ENCODE data around the gene POLD3.

Gene POLD3, protein sequence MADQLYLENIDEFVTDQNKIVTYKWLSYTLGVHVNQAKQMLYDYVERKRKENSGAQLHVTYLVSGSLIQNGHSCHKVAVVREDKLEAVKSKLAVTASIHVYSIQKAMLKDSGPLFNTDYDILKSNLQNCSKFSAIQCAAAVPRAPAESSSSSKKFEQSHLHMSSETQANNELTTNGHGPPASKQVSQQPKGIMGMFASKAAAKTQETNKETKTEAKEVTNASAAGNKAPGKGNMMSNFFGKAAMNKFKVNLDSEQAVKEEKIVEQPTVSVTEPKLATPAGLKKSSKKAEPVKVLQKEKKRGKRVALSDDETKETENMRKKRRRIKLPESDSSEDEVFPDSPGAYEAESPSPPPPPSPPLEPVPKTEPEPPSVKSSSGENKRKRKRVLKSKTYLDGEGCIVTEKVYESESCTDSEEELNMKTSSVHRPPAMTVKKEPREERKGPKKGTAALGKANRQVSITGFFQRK

DNA sequence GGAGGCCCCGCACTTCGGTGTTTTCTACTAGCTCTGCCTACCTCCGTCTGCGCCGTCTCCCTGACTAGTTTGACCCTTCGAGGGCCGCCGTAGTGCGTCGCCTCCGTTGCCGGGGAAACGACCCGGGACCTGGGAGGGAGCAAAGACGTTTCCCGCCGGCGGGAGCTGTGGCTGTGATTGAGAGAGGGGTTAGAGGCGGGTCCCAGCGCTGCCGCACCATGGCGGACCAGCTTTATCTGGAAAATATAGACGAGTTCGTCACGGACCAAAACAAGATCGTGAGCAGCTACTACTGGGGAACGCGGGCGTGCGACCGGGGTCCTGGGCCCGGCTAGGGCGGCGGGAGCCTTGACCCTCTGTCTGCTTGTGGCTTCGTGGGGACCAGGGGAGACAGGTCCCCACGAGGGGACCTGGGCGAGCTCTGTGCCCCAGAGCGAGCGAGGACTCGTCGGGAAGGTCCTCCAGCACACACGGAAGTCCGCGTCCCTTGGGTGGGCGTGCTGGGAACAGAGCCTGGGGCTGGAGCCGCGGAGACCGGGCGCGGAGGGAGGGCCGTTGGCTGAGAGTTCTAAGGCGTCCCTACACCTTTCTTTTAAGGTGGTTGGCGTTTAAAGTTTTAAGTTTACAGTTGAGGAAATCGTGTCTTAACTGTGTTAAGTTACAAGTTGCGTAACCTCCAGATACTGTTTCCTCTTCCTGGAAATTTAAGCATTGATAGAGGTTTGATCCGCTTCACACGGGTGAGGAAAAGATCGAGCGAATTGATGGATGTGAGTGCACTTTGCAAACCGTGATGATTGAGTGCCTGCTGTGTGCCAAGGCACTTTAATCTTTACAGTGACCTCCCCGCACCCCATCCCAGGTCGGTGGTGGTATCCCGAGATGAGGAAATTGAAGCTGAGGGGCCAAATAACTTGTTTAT is at the start of gene POLD3:
TSS of gene POLD3 (plus strand) at position 142 of the 922 bp plus-strand sequence. CDS start at position 219, 77 bp downstream.
- Mint-ChIP-seq H3K27me3 (no peaks in the 10 kb centered on the region), H3K27ac (peak within 1 kb of the TSS; percentile 96), H3K9me3 (no peaks in the 10 kb centered on the region), H3K4me3 (peak within 1 kb of the TSS; percentile 95), H3K36me3 (ENCODE audit: low read depth) (peaks cover 31% of the 10 kb centered on the region), H3K4me1 (peaks cover 27% of the 10 kb centered on the region)
- ATAC-seq (peak; percentile 99), DNase-seq (peak; percentile 97)

DNA sequence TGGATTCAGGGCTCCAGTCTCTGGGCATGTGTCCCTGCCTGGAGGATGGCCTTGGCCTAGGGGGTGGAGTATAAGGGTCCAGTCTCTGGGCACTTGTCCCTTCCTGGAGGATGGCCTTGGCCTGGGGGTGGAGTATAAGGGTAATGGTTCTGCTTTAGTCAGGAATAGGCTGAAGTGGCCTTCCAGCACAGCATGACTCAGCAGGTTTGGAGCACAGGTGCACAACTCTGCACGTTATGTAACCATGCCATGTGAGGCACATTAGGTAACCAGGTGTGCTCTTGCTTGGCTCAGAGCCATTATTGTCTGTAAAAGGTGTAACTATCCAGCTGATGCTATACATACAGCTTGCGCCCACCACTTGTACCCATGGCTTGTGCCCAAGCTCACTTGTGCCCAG is 48.4 kb upstream of the POLD3 start:
- Mint-ChIP-seq H3K36me3 (ENCODE audit: low read depth) (no peaks in the 10 kb centered on the region), H3K27me3 (no peaks in the 10 kb centered on the region), H3K27ac (no peak overlapping the region), H3K4me1 (no peaks in the 10 kb centered on the region), H3K9me3 (no peaks in the 10 kb centered on the region), H3K4me3 (no peak overlapping the region)
- no peak for DNase-seq
- no peak for ATAC-seq

DNA sequence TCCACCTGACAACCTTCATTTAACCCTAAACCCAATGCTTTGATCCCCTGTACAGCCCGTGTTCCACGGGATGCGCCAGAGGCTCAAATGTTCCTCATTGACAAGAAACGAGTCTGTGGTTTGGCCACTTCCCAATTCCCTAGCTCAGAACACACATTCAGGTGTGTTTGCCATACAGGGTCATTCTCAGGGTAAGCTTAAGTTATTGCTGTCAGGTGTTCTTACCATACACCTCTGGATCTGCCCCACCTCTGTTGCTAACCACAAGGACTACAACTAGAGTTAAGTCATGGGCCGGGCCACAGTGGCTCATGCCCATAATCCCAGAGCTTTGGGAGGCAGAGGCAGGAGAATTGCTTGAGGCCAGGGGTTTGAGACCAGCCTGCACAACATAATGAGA is 45.6 kb upstream of the POLD3 start:
- ATAC-seq (no peak), DNase-seq (no peak)
- Mint-ChIP-seq H3K9me3 (no peaks in the 10 kb centered on the region), H3K4me1 (no peaks in the 10 kb centered on the region), H3K4me3 (no peak overlapping the region), H3K27ac (no peak overlapping the region), H3K36me3 (ENCODE audit: low read depth) (no peaks in the 10 kb centered on the region), H3K27me3 (no peaks in the 10 kb centered on the region)

DNA sequence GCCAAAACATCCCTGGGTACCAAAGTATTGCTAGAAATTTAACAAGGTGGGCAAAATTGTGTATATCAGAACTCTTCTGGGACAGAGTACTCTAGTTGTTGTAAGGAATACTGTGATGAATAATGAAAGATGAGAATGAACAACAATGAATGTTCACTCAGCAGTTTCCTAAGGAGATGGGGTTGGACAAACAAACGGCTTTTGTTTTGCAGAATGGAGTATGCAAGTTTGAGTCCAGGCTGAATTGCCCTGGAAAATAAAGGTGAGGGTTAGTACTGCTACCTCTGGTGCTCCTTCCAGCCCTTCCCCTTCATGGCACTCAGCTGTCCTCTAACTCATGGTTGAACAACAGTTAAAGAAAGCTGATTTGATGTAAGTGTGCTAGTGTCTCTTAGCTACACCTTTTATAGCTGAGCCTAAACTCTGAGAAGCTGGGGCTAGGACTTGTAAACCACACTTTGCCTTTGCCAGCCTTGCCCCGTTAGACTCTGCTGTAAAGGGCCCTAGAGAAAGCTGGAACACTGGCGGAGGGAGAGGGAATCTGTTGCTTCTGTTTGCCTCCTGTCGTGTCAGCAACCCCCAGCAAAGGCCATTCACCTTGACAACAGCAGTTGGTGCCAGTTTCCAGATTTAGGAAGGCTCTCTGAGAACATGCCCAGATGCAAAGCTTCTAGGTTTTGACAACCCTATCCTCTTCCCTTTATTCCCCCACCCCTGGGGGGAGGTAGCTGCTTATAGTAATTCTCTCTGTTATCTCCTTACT is 41.2 kb upstream of the POLD3 start:
- H3K36me3 Mint-ChIP-seq (ENCODE audit: low read depth) = no peaks in the 10 kb centered on the region
- DNase-seq (no peak), ATAC-seq (no peak)
- H3K4me3 Mint-ChIP-seq = no peak overlapping the region
- peaks cover 4% of the 10 kb centered on the region for H3K27me3 Mint-ChIP-seq
- H3K27ac Mint-ChIP-seq = no peak overlapping the region
- no peaks in the 10 kb centered on the region for H3K9me3 Mint-ChIP-seq
- no peaks in the 10 kb centered on the region for H3K4me1 Mint-ChIP-seq

DNA sequence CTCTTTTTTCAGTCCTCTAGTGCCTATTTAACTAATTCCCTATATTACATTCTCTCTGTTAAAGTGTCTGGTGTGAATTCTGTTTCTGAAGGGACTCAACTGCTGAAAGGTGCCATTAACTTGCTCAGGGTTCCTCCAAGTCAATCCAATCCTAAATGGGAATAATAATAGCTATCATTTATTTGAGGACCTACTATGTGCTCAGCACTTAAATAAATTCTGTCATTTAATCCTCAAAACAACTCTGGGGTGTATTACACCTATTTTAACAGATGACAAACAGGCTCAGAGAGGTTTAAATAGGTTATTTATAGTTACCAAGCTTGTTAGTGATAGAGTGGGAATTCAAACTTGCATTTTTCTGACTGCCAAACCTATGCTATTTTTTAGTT is 40.6 kb upstream of the POLD3 start:
- DNase-seq (no peak), ATAC-seq (no peak)
- H3K9me3 Mint-ChIP-seq = no peaks in the 10 kb centered on the region

DNA sequence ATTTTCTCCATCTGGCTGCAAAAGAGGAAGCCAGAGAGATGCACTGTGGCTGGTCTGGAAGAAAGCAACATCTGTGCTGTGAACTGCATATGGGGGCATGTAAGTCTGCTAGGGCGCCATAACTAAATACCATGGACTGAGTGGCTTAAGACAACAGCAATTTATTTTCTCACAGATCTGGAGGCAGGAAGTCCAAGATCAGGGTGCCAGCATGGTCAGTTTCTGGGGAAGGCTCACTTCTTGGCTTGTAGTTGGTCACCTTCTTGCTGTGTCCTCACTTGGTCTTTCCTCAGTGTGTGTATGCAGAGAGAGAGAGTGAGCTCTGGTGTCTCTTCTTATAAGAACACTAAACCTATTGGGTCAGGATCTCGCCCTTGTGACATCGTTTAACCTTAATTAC is 34.9 kb upstream of the POLD3 start:
- Mint-ChIP-seq H3K9me3 (peaks cover 4% of the 10 kb centered on the region), H3K27me3 (peaks cover 4% of the 10 kb centered on the region), H3K27ac (no peak overlapping the region), H3K4me1 (no peaks in the 10 kb centered on the region), H3K36me3 (ENCODE audit: low read depth) (no peaks in the 10 kb centered on the region), H3K4me3 (no peak overlapping the region)
- DNase-seq (no peak), ATAC-seq (no peak)

More for the DNA sequence above, 40.6 kb upstream of the POLD3 start:
- Mint-ChIP-seq H3K27me3 (peaks cover 4% of the 10 kb centered on the region), H3K4me1 (no peaks in the 10 kb centered on the region), H3K36me3 (ENCODE audit: low read depth) (no peaks in the 10 kb centered on the region), H3K27ac (no peak overlapping the region), H3K4me3 (no peak overlapping the region)

DNA sequence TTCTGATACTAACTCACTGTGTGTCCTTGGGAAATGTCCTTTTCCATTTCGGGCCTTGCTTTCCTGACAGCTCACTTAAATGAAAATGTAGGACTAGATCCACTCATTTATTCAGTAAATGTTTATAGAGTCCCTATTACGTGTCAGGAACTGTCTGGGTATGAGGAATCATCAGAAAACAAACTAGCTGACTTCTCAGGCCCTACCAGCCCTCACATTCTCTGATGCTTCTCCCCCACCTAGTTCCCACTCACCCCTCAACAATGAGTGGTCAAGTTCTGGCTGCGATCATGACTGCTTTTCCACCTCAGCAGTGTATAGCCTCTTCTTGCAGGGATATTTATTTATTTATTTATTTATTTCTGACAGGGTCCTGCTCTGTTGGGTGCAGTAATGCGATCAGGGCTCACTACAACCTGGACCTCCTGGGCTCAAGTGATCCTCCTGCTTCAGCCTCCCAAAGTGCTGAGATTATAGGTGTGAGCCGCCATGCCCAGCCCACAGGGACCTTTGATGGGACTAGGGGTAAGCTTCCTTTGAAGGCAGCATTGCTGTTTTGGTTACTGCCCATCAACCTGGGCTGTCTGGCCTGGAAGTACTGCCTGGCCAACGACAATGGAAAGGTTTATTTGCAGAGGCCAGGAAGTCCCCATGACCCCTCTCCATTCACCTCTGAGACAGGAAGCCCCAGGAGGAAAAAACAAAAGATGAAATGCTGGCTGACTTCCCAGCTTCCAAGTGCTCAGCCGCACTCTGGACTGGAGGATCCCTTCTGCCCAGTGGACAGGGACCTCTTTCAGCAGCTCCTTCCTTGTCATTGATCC is 33.1 kb upstream of the POLD3 start:
- ATAC-seq (no peak), DNase-seq (no peak)
- H3K4me1 Mint-ChIP-seq = no peaks in the 10 kb centered on the region
- no peak overlapping the region for H3K27ac Mint-ChIP-seq
- no peak overlapping the region for H3K4me3 Mint-ChIP-seq
- peaks cover 4% of the 10 kb centered on the region for H3K9me3 Mint-ChIP-seq
- peaks cover 4% of the 10 kb centered on the region for H3K27me3 Mint-ChIP-seq
- H3K36me3 Mint-ChIP-seq (ENCODE audit: low read depth) = no peaks in the 10 kb centered on the region

DNA sequence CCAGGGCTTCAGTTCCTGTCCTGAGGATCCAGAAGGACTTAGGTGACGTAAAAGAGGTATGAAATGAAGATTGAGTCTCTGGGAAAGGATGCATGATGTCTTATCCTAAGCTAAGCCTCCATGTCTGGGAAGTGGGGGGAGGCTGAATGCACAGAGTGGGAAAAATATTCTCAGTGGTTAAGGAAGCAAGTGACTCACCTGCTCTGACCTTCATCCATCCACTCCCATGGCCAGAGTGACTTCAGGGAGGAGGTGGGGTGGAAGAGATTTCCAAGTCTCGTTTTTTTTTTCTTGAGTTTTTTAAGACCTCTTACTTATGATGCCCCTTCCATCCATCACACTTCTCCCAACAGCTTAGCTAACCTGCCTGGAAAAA is 32.5 kb upstream of the POLD3 start:
- Mint-ChIP-seq H3K4me3 (no peak overlapping the region), H3K9me3 (peaks cover 4% of the 10 kb centered on the region), H3K36me3 (ENCODE audit: low read depth) (no peaks in the 10 kb centered on the region), H3K4me1 (no peaks in the 10 kb centered on the region), H3K27ac (no peak overlapping the region), H3K27me3 (peaks cover 4% of the 10 kb centered on the region)
- DNase-seq (no peak), ATAC-seq (no peak)

DNA sequence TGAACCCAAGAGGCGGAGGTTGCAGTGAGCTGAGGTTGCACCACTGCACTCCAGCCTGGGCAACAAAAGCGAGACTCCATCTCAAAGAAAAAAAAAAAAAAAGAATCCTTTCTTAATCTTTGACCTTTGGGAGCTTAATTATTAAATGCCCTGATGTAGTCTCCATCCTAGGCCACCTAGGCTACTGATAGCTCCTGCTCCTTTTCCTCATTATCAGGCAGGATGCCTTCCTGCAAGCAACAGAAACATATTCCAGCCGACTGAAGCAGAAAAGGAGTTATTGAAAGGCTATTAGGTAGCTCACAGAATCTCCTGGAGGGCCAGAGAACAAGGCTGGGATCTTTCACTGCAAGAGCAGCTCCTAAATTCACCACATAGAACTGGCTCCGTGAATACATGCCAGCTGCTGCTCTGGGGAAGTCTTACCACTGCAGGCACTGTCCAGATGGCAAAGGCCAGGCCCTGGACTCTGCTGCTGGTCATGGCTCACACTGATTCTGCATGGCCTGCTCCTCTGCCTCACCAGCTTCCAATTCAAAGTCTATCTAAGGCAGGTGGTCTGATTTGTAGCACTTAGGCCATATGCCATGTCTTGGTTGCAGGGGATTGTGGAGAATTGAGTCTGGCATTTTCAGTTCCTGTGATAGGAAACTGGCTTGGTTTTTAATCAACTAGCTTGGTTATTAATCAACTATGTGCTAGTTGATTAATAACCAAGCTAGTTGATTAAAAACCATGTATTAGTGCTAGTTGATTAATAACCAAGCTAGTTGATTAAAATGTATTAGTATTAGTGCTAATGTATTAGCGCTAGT is 26.0 kb upstream of the POLD3 start:
- H3K4me1 Mint-ChIP-seq = no peaks in the 10 kb centered on the region
- no peak for ATAC-seq
- H3K27ac Mint-ChIP-seq = no peak overlapping the region

DNA sequence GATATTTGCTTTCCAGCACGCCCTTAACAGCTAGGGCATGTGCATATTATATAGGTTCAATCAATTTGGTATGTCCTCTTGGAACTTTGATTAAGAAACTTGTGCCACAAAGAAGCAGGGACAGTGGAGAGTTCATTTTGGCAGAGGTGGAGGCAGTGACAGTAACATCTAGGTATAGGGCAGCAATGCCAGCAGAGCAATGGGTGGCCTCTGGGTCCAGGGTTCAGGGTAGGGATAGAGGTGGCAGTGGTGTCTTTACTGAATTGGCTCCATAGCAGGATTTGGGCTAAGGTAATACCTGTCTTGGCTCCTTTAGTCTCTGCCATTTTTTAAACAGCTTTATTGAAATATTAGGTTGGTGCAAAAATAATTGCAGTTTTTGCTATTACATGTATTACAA is 24.4 kb upstream of the POLD3 start:
- H3K27ac Mint-ChIP-seq = no peak overlapping the region
- no peaks in the 10 kb centered on the region for H3K36me3 Mint-ChIP-seq (ENCODE audit: low read depth)
- H3K4me1 Mint-ChIP-seq = no peaks in the 10 kb centered on the region
- ATAC-seq (no peak), DNase-seq (no peak)
- H3K4me3 Mint-ChIP-seq = no peak overlapping the region
- H3K9me3 Mint-ChIP-seq = no peaks in the 10 kb centered on the region
- H3K27me3 Mint-ChIP-seq = no peaks in the 10 kb centered on the region

More for the DNA sequence above, 26.0 kb upstream of the POLD3 start:
- Mint-ChIP-seq H3K27me3 (no peaks in the 10 kb centered on the region), H3K4me3 (no peak overlapping the region), H3K36me3 (ENCODE audit: low read depth) (no peaks in the 10 kb centered on the region), H3K9me3 (peaks cover 3% of the 10 kb centered on the region)
- no peak for DNase-seq

DNA sequence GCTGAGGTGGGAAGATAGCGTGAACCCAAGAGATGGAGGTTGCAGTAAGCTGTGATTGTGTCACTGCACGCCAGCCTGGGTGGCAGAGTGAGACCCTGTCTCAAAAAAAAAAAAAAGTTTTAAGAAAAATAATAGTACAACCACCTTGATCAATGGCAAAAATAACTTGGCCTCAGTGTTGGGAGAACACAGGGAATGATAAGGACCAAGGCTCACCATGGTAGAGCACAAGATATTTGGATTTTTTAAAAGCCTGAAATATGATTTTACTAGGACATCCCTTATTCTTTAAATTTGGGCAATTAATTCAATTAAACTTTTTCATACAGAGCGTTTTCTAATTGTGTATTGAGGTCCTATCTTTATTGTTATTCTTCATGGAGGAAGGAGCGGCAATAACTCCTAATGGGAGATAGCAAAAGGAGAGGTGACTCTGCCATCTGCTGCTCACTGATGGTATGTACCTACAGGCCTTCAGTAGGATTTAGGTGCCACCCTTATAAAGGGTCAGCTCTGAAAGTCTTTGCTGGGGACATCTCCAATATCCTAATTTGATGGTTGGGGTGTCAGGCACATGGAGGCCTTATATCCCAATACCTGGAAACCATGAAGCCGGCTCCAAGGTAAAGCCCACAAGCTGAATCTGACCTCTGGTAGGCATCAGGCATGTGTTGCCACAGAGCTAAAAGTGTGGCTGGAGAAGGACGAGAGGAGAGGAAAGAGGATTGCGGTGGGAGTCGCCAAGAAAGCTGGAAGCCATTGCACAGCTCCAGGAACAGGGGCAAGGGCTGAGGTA is 21.9 kb upstream of the POLD3 start:
- Mint-ChIP-seq H3K4me1 (no peaks in the 10 kb centered on the region), H3K9me3 (no peaks in the 10 kb centered on the region), H3K36me3 (ENCODE audit: low read depth) (no peaks in the 10 kb centered on the region), H3K4me3 (no peak overlapping the region), H3K27me3 (no peaks in the 10 kb centered on the region), H3K27ac (no peak overlapping the region)
- no peak for ATAC-seq
- peak; percentile 27 for DNase-seq

DNA sequence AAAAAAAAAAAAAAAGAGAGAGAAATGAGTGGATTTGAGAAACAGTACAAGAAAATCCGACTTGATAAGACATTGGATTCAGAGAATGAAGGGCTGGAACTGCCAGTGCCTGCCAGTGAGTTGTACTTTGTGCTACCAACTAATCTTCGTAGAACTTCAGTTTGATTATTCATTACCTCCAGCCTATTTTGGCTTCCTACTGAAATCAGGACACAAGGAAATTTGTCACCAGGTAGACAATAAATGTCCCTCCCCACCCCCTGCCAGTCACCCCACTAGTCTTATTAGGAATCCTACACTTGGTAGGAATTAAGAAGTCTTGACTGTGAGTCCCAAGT is 21.4 kb upstream of the POLD3 start:
- H3K27ac Mint-ChIP-seq = no peak overlapping the region
- no peaks in the 10 kb centered on the region for H3K4me1 Mint-ChIP-seq
- no peaks in the 10 kb centered on the region for H3K9me3 Mint-ChIP-seq
- no peak for ATAC-seq
- no peaks in the 10 kb centered on the region for H3K36me3 Mint-ChIP-seq (ENCODE audit: low read depth)
- no peak for DNase-seq
- no peaks in the 10 kb centered on the region for H3K27me3 Mint-ChIP-seq
- no peak overlapping the region for H3K4me3 Mint-ChIP-seq

DNA sequence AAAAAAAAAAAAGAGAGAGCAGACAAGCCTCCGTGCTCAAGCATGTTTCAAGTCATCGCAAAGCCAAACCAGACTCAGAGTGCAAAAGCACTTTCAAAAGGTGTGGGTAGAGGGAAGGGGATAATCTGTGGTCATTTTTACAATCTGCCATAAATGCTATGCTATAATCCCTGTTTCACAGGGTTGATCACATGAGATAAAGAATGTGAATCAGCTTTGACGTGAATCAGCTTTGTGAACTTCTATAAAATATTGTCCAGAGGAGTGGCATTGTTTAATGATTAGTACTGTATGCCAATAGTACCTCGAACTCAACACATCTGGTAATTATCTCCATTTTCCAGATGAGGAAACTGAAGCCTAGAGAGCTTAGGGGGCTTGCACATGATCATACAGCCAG is 20.0 kb upstream of the POLD3 start:
- H3K27ac Mint-ChIP-seq = no peak overlapping the region
- no peak overlapping the region for H3K4me3 Mint-ChIP-seq
- H3K36me3 Mint-ChIP-seq (ENCODE audit: low read depth) = no peaks in the 10 kb centered on the region
- no peak for ATAC-seq
- no peak for DNase-seq
- no peaks in the 10 kb centered on the region for H3K9me3 Mint-ChIP-seq
- H3K4me1 Mint-ChIP-seq = no peaks in the 10 kb centered on the region
- H3K27me3 Mint-ChIP-seq = no peaks in the 10 kb centered on the region

All from activated naive CD8-positive, alpha-beta T cell treated with anti-CD3 and anti-CD28 coated beads, Interleukin-2, amount 50 U/mL, for 24 hours (primary cell).